A549 (cell line): ENCODE data around the gene TPCN2.

Experiments
- BHLHE40 ChIP-seq: IDR thresholded peaks from 2 replicates; pipeline ENCODE4 v1.6.1; 2012; ENCODE audit warnings: low read depth, low read length, inconsistent platforms
- ESRRA ChIP-seq: fragments of 150-350 bp; IDR thresholded peaks from 2 replicates; pipeline ENCODE4 v1.6.1; 2014; ENCODE audit warnings: mild to moderate bottlenecking, low read length, borderline replicate concordance
- GATA3 ChIP-seq: IDR thresholded peaks from 2 replicates; pipeline ENCODE4 v1.6.1; 2012; ENCODE audit warnings: borderline replicate concordance
- HOXB5 ChIP-seq: fragments of 250-450 bp; sonication (Bioruptor Pico); IDR thresholded peaks from 2 replicates; pipeline ENCODE4 v1.5.0; 2020; ENCODE audit warnings: mild to moderate bottlenecking, moderate library complexity
- MYC ChIP-seq: IDR thresholded peaks from 2 replicates; pipeline ENCODE4 v1.6.1; 2012; ENCODE audit warnings: mild to moderate bottlenecking, inconsistent platforms, low read length, improper control_type of control experiment, borderline replicate concordance
- TF ChIP-seq, protein P1 (sequence below): fragments of 150-350 bp; IDR thresholded peaks from 2 replicates; pipeline ENCODE4 v1.6.1; 2014; ENCODE audit warnings: low read depth, mild to moderate bottlenecking, low read length

GRCh38 chr11:69086152-69087132 lies 37.7 kb downstream of the TPCN2 start:
- no peak for TF ChIP-seq HOXB5 (CRISPR knock-in tag)
- no peak for TF ChIP-seq GATA3
- TF ChIP-seq ESRRA = no peak
- TF ChIP-seq MYC = no peak
- TF ChIP-seq BHLHE40 = no peak
- TF ChIP-seq, protein P1, sequence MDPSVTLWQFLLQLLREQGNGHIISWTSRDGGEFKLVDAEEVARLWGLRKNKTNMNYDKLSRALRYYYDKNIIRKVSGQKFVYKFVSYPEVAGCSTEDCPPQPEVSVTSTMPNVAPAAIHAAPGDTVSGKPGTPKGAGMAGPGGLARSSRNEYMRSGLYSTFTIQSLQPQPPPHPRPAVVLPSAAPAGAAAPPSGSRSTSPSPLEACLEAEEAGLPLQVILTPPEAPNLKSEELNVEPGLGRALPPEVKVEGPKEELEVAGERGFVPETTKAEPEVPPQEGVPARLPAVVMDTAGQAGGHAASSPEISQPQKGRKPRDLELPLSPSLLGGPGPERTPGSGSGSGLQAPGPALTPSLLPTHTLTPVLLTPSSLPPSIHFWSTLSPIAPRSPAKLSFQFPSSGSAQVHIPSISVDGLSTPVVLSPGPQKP = no peak
